SIG-M5 (cell line): ENCODE results near the gene SERINC5.
"Not testable (repeated sequence)": the region's sequence is repeated elsewhere in the genome, so short reads cannot be mapped to it uniquely, and the experiment has no call there.

ENCODE experiments used
- DNase-seq: peaks from one replicate; lab custom pipeline; 2025; lab: John Stamatoyannopoulos, UW

Gene SERINC5

DNA sequence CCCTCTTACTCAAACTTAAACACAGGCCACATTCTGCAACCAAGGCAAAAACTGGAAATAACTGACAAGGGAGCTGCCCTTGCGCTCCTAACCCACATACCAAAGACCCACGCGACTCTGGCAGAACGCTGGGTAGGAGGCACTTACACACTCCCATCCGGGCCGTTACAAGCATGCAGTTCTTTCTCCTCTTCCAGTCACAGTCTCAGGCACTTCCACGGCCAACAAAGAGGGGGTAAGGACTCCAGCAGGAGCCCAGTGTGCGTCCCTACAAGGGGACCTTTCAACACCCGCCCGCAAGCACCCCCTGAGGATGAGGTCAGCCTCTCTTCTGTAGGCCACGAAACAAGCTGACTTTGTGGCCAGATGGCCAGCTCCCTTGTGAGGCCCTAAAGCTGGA, 57.4 kb downstream of the SERINC5 start:
- DNase-seq: no peak

DNA sequence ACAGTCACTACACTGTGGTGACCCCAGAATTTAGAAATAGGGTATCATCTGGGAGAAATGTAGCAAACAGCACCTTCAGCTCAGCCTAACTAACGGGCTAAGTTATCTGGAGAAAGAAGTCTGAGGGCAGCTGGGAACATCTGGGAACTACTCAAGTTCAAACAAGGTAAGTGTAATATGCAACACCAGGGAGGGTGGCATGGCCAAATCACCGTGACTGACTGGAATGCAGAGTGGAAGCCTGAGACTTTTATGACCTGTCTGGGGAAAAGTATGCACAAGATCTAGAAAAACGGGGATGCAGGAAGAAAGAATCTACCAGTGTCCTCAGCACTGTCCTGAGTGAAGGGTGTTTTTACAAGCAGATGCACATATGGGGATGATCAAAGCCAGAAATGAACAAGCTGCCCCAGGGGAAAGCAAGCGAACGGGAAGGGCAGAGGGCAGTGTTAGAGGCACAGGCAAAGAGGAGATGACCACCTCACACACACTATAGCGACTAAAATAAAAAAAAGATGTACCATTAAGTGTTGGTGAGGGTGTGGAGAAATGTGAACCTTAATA, 59.9 kb downstream of the SERINC5 start:
- DNase-seq: no peak

GRCh38 chr5:80194468-80194867, 61.4 kb downstream of the SERINC5 start:
- no peak for DNase-seq

DNA sequence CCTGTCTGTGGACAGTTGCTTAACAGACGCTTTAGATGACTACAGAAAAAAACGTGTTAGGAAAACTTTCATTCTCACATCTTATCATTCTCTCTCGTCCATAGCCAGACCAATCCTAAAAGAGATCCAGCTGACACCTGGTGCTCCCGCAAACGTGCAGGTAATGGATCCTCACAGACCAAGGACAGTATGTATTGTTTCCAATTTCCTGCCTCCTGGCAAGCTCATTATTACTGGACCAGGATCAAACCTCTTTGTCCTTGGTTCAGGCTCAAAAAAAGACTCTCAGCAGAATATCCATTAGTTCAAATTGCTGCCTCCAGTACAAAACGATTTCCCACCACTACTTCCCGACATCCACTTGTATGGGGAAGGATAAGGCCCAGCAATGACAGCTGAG, 62.4 kb downstream of the SERINC5 start:
- no peak for DNase-seq

DNA sequence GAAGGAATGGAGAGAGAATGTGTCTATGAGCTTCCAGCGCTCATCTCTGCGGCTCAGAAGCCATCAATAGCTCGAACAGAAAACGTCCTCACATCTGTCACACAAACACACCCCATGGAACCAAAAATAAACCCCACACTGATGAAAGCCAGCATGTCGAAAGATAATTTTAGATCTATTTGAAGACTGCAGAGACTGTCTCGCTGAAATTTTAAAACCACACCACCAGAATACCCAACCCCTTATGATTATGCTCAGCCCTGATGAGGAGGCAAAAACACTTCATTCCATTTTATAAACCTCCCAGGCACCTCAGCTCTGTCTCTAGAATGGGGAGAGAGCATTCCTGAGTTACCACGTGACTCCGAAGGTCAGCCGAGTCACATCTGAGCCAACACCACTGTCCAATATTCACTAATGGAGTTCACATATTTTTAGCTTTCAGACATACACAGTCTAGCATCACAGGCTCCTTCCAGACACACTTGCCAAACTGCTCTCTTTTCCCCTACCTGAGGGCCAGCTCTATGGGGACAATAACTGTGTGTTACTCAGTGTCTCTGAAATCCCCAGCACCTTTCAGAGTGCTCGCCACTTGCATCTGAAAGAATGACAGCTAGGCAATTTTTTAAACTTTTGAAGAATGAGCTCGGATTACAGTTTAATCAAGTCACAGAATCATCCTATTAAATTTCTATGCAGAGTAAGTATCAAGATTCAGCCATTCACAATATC, 63.2 kb downstream of the SERINC5 start:
- DNase-seq: no peak

DNA sequence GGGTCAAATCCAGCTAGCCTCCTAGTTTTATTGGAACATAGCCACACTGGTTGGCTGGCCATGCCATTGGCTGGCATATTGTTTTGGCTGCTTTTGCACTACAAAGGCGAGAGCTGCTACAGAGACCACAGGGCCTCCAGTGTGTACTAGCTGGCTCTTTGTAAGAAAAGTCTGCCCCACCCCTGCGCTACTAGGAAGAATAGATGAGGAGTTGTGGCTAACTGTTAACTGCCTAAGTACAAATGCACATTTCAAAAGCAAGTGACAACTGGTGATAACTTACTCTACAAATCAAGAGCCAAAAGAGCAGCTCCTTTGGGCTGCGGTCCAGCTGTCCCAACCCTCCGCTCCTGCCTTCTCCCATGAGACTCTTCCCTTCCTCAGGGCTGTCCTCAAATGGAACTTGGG, 63.9 kb downstream of the SERINC5 start:
- DNase-seq: no peak

- no peak for DNase-seq
Measured at GRCh38 chr5:80191397-80191796, 64.5 kb downstream of the SERINC5 start.

DNA sequence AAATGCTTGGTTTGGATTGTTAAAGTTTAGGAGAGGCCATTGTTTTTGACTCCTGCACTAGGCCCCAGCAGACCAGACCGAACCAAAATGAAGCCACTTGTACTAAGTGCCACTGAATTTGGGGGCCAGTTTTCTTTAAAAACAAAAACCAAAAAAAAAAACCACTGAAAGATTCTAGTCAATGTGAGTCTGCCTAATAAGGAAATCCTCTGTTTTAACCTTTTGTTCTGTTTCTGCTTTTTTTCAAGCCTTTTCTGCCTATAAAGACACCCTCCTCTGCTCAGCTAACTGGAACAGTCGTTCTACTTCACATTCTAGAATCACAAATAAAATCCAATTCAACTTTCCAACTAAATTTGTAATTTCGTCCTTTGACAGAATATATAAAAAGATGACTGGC, 64.9 kb downstream of the SERINC5 start:
- no peak for DNase-seq

DNA sequence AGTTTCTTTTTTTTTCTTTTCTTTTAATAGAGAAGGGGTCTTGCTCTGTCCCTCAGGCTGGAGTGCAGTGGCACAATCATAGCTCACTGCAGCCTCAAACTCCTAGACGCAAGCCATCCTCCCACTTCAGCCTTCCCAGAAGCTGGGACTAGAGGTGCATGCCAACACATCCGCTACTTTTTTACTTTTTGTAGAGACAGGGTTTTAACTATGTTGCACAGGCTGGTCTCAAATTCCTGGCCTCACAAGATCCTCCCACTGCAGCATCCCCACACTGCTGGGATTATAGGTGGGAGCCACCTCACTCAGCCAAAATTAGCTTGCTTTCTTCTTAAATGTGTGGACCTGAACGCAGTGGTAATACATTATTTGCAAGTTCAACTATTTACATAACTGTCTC, 66.1 kb downstream of the SERINC5 start:
- no peak for DNase-seq

DNA sequence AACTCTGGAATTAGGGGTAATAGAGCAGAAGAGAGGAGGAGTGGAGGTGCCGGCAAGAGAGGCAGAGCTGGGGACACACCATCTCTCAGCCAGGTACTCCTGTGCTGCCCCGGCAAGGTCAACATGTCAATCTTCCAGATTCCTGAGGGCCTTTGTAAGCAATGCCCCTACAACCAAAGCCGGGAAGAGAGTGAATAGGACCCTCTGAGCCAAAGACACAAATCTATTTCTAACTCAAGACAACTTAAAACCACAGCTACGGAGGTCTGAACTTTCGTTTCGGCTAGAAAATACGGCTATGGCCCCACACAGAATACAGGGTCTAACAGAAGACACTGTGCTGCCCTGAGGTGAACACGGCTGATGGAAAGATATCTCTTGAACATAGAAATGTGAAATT, 66.6 kb downstream of the SERINC5 start:
- DNase-seq: no peak

DNA sequence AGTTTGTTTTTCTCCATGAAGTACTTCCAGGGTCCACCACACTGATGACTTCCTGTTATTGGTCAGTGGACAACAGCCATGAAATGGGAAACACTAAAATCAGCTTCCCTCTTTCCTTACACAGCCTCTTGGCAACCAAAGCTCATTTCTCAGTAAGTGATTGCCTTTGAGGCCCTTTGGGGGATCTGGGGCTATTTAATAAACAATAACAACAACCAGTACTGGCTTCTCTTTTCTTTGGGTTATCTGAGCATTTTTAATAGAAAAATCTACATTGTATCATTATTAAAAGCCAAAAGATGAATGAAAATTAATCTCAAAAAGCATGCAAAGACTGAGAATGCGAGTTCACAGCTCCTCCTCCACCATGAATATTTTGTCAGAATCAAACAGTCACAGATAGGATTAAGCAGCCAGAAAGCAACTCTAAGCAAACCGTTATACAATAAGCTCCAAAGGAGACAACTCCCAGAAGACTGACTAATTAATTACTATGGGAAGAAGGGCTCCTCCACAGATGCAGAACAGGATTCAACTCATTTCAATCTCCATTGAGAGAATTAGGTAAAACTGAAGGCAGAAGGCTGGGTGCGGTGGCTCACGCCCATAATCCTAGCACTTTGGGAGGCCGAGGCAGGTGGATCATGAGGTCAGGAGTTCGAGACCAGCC, 68.3 kb downstream of the SERINC5 start:
- DNase-seq: no peak

GRCh38 chr5:80185535-80185934, 70.3 kb downstream of the SERINC5 start:
- DNase-seq: not testable (repeated sequence)

- no peak for DNase-seq
Measured at GRCh38 chr5:80185095-80185494, 70.8 kb downstream of the SERINC5 start.

- no peak for DNase-seq
Measured at GRCh38 chr5:80184235-80185023, 71.4 kb downstream of the SERINC5 start.

DNA sequence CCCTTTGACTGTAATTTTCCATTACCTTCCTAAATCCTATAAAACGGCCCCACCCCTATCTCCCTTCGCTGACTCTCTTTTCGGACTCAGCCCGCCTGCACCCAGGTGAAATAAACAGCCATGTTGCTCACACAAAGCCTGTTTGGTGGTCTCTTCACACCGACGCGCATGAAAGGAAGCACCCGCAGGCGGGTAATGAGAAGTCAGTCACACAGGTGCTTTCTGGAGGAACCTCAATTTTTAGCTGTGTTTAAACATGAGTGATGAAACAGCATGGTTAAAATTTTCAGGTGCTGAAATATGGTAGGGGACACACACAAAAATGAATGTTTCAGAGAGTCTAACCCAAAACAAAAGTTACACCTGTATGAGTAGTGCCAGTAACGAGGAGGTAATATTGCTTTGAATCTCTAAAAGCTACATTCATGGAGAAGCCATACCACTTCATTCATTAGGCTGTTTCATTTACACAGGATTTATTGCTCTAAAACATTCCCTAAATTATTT, 72.1 kb downstream of the SERINC5 start:
- not testable (repeated sequence) for DNase-seq

GRCh38 chr5:80182809-80183580, 72.9 kb downstream of the SERINC5 start:
- no peak for DNase-seq

- no peak for DNase-seq
Measured at GRCh38 chr5:80181618-80182211, 74.1 kb downstream of the SERINC5 start.

DNA sequence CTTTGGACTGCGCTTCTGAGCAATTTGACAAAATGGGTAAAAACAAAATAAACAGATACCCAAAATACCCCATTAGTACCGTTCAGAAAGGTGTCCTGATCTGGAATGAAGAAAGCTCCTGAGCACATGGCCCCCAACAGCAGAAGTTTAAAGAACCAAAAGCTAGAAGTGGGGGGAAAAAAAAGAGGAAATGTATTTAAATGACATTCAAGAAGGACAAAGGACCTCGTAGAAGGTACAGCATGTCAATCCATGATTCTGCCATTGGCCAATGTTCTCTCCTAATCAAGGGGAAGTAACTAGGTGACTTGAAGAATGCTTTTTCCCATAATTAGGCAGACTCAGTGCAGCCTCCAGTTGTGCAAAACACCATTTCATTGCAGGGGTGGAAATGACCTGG, 78.6 kb downstream of the SERINC5 start:
- no peak for DNase-seq

DNA sequence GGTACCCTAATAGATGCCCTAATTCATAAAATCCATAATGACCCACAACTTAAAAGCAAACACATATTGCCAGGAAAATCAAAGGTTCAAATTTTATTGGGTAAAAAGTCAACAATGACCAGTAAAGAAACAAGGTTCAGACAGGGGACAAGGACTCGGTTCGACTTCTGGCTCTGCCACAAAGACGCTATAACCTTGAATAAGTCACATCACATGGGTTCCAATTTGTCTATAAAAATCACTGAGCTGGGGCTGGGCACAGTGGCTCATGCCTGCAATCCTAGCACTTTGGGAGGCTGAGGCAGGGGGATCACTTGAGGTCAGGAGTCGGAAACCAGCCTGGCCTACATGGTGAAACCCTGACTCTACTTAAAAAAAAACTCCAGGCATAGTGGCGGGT, 80.5 kb downstream of the SERINC5 start:
- no peak for DNase-seq

DNA sequence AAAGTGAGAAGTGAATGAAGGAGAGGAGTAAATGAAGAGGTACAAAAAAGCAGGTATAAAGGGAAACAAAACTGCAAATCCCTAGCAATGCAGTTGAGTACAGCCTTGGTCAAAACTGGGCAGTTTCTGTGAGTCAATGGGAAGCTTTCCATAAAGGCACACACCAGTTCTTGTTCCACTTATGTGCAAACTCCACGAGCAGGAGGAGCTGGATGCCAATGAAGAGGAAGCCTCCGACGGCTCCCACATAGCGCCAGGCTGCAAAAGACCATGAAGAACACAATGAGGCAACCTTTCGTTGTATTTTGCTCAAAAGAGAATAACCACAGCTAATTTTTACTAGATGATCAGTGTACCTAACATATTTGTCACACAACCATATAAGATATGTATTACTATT, 81.1 kb downstream of the SERINC5 start:
- DNase-seq: no peak

- DNase-seq: no peak
Measured at GRCh38 chr5:80172067-80172695, 83.7 kb downstream of the SERINC5 start.
